ENCODE data around the gene LYZL2.
"Not testable (repeated sequence)": the region's sequence is repeated elsewhere in the genome, so short reads cannot be mapped to it uniquely, and the experiment has no call there.

The LYZL2 gene

DNA sequence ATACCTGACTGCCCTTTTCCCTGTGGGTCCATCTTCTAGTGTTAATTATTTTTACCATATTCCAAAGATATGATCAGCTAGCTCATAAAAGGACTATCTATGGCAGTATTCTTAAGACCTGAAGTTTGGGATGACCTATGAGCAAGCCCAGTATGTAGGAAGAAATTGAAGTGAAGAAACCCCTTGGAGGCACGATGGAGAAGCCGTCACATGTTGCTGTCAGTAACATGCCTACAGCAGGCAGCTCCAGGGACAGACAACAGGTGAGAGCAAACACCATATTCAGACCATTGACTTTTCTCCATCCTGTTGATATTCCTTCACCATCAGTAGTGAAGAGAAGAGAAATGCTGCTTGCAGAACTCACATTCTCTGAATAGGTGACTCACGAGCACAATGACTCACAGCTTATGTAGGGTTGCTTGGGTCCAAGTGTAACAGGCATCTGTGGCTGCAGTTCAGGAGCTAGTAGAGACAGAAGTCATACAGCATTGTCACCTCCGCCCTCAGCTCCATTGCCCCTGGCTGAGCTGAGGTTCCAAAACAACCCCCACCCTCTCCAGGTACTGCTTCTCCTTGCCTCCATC lies 8.4 kb upstream of the LYZL2 start:
- DNase-seq = peak; percentile 22 to 23

DNA sequence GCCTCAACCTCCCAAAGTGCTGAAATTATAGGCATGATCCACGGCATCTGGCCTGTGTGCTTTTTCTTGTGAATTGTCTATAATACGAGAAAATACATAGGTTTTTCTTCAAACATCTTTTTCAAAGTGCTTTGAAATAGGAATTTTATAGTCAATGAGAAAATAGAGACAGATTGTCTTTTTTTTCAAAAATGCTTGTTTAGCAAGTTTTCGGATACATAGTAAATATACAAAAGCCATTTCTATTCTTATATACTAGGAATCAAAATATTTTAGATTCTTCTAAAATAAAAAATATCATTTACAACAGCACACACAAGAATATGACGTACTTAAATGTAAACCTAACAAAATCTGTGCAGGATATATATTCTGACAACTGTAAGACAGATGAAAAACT lies 1.6 kb upstream of the LYZL2 start:
- DNase-seq = no peak

DNA sequence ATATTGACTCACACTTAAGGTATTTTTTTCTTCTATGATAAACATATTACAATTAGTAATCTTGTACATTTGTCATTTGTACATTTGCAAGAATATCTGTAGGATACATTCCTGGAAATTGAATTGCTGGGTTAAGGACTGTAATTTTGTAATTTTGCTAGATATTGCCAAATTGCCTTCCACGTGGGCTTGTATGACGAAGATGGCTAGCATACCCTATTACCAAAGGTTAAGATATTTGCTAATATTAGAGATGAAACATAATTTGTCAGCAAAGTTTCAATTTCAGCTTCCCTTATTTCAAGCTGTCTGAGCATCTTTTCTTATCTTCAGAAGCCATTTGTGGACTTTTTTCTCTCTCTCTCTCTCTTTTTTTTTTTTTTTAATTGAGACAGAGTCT lies 1.0 kb upstream of the LYZL2 start:
- no peak for DNase-seq

DNA sequence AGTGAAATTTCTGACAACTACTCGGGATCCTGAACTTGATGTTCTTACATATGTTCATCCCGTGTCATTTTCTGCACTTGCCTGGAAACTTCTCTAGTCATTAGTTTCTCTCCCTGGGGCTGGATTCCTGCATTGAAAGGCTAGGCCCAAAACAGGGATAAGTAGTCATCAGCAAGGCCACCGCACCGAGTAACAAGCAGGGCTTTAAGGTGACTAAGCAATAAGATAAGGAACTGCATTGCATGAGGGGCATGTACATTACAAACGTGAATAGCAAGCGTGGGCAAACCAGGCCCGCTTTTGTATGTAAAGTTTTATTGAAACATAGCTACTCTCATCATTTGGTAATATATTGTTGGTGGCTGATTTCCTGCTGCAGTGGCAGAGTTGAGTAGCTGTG lies 977 bp downstream of the LYZL2 start:
- not testable (repeated sequence) for DNase-seq

DNA sequence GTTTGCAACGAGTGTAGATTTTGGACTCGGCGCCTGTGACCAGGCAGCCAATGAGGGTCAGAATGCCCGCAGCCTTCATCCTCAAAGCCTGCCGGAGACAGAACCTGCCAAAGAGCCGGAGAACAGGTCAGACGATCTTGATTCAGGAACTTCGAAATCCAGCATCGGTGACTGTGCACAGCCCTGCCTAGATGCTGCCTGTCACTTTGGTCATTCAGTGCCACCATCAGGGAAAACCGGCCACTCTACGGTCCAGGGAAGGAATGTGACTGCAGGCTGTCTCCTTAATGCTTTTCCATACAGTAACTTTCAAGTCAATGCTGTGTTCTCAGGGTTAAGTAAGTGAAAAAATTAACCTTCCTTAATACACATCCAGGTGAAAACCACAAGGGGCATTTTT lies 2.7 kb downstream of the LYZL2 start:
- DNase-seq = not testable (repeated sequence)

DNA sequence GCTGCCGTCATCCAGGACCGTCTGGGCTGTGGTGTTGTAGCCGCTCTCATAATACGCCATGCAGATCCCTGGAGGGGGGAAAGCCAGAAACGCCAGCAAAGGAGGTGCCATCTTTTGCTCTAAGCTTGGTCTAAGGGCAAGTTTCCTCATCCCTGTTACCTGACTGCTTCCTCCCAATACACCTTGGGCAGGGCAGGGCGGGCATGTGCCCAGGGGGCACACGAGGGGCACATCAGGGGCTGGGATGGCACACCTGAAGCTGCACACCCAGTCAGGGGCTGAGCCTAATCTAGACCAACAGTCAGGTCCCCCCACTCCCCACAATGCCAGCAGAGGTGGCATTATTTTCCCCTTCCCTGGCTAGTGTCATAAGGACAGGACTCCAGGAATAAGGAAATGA lies 3.4 kb downstream of the LYZL2 start:
- not testable (repeated sequence) for DNase-seq

DNA sequence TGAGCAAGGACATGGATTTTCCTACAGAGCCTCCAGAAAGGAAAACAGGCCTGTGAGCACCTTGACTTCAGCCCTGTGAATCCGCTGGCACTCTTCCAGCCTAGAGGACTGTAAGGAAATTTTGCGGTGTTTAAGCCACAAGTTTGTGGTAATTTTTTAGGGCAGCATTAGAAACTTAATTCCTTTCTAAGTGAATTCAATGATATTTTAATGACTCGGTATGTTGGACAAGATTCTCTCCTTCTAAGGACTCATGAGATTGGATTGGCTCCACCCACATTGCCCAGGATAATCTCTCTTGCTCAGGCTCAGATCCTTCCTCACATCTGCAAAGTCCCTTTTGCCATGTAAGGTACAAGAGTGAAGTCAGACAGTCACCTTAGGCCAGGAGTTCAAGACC lies 4.5 kb downstream of the LYZL2 start:
- no peak for DNase-seq

DNA sequence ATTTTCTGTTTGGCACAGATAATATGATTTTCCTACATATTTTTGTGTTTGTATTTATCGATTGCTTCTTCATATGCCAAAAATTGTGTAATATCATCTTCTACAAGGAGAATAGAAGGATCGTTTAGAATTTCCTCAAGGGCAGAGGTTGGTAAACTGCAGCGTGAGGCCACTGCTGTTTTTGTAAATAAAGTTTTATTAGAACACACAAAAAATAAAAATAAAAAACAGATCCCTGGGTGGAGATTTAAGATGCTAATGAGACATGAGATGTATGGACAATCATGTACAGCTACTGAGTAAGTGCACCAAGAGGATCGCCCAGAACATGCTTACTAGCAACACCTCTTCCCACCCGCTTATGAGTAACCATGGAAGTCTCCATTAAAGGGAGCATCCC lies 9.6 kb downstream of the LYZL2 start:
- no peak for DNase-seq

DNA sequence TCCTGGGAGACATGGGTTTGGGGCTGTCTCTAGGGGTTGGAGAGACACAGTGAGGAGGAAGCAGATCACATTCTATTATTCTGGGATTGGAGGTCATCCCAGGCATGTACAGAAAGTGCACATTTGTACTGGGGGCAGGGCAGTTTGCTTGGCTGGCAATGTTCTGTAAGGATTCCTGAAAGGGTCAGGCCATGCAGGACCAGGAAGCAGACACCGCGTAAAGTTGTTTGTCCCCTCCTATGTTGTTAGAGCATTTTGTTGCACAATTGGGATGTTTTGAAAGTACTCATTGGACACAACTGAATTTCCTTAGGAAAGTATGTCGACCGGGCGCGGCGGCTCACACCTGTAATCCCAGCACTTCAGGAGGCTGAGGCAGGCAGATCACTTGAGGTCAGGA lies 12.5 kb downstream of the LYZL2 start:
- no peak for DNase-seq

DNA sequence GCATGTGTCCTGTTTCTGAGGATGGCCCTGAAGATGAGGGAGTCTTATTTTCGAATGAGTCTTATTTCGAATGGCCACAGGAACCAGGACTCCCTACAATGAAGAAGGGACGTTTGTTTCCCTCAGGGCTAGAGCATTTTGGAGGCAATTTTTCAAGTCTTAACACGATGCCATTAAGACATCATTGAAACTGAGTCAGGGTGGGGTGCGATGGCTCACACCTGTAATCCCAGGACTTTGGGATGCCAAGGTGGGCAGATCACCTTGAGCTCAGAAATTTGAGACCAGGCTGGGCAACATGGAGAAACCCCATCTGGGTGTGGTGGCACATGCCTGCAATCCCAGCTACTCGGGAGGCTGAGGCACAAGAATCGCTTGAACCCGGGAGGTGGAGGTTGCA lies 18.5 kb downstream of the LYZL2 start:
- DNase-seq = not testable (repeated sequence)

DNA sequence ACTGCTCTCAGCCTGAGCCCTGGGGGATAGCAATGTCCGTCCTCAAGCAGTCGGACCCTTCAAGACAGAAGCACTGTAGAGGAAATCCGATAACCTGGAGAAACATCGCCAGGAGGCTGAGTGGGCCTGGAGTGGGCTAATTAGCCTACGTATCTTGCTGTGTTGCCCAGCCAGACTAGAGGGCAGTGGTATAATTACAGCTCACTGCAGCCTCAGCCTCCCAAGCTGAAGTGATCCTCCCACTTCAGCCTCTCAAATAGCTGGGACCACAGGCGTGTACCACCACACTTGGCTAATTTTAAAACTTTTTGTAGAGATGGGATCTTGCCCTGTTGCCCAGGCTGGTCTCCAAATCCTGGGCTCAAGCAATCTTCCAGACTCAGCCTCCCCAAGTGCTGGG lies 21.7 kb downstream of the LYZL2 start:
- no peak for DNase-seq

DNA sequence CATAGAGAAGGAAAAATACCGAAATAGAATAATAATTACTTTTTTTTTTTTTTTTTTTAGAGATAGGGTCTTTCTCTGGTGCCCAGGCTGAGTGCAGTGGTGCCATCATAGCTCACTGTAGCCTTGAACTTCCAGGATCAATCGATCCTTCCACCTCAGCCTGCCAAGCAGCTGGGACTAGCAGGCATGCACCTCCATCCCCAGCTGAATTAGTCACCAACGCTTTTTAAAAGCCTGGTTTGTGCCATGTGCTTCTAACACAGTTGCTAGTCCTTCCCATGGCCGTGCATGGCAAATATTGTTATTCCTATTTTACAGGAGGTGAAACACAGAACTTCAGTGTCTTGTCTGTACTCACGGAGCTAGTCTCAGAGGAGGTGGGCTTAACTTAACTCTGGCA lies 23.2 kb downstream of the LYZL2 start:
- no peak for DNase-seq

DNA sequence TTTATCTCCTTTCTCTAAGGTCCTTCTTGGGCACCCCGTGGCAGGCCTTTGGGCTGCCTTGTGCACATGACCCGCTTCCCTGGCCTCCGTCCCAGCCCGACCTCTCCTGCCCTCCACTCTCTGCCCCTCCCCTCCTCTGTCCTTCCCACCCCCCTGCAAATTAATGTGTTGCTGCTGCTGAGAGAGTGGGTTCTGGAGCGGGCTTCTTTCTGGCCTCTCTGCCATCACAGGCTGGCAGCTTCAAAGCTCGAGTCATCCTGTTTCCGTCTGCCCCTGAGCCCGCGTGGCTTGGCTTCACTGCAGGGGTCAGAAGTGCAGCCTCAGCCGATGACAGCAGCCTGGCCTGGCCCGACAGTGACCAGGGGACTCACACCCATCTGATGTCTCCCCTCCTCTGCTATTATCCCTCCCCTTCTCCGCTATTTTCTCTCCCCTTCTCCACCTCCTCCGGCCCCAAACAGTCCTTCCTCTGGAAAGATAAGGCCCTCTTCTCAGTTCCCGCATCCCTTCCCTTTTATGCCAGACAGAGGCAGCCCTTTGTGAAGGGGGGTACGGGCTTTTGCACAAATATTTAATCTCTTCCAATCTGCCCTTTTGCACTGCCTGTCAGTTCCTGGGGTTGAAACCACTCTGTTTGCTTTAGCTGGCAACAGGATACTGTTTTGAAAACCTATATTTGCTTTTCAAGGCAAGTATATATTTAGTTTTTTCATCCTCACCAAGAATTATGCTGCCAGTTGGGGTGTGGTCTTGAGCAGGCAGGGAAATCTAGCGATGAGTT lies 24.0 kb downstream of the LYZL2 start:
- not testable (repeated sequence) for DNase-seq

DNA sequence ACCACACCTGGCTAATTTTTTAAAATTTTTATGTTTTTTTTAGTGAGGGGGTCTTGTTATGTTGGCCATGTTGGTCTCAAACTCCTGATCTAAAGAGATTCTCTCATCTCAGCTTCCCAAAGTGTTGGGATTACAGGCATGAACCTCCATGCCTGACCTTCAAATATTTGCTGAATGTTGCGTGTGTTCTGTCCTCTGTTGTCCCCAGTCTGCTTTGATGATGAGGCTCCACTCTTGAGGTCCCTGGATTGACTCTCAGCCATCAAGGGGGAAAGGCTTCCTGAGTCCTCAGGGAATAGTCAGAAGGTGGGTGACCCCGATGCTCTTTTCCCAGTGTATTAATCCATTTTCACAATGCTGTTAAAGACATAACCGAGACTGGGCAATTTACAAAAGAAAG lies 26.0 kb downstream of the LYZL2 start:
- DNase-seq = no peak

DNA sequence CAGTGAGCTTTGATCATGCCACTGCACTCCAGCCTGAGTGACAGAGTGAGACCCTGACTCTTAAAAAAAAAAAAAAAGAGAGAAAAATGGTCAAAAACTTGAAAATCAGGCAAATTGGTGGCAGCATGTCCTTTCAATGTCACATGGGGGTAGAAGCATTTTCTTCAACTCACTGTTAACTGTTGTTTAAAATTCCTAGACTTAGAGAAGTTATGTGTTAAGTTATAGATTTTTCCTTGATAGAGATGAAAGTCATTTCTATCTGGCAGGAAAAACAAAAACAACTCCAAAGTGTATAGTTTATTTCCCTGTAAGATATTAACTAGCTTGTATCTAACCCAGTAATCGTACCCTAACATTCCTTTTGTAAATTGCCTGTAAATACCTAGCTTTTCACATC lies 26.8 kb downstream of the LYZL2 start:
- DNase-seq = no peak

DNA sequence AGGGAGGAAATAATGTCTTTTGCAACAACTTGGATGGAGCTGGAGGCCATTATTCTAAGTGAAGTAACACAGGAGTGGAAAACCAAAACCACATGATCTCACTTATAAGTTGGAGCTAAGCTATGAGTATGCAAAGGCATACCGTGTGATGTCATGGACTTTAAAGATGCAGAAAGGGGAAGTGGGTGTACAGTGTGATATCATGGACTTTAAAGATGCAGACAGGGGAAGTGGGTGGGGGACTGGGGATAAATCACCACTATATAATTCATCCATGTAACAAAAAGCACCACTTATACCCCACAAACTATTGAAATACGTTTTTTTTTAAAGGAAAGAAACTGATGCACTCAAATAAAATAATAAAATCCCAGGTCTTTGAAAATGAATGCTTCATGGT lies 29.5 kb downstream of the LYZL2 start:
- DNase-seq = peak; percentile 72 to 87

DNA sequence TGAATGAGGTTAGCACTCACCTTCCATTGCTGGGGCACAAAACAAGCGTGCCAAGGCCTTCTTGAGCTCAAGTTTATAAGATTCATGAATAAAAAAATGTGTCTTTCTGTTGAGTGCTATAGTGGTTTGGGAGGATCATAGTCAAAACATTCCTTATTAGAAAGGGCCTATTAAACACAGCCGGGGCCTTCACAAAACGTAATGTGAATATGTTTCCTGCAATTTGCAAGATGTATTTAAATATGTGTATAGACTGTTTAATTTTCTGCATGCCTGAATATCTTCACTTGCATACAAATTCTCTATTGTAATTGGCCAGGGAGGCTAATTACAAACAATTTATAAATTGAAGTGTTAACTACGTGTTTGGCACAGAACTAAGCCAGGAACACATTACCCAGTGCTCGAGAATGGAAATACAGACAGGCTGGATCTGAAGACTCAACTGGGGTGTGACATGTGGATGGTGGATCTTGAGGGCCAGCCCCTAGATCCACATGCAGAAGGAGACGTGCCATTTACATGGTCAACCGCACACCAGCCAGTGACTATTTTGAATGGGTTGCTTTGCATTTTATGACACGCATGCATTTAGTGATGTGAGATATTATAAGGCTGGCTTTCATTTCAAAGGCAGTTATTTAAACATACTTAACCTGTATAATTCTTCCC lies 31.3 kb downstream of the LYZL2 start:
- no peak for DNase-seq

DNA sequence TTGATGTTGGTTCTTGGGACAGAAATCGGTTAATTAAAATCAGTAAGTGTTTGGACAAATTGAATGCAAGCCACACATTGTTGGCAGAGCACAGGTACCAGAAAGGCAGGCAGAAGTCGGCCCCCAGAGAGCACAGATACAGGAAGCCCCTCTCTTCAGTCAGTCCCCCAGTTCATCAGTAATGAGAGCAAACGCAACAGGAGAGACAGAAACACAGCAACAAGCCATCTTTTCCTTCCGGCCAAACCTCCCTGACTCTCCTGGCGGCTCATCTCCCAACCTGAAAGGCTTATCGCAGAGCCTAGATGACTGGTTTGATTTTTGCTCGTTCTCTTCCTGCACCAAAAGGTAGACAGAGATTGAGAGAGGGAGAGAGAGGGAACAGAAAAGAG lies 32.1 kb downstream of the LYZL2 start:
- DNase-seq = not testable (repeated sequence)

DNA sequence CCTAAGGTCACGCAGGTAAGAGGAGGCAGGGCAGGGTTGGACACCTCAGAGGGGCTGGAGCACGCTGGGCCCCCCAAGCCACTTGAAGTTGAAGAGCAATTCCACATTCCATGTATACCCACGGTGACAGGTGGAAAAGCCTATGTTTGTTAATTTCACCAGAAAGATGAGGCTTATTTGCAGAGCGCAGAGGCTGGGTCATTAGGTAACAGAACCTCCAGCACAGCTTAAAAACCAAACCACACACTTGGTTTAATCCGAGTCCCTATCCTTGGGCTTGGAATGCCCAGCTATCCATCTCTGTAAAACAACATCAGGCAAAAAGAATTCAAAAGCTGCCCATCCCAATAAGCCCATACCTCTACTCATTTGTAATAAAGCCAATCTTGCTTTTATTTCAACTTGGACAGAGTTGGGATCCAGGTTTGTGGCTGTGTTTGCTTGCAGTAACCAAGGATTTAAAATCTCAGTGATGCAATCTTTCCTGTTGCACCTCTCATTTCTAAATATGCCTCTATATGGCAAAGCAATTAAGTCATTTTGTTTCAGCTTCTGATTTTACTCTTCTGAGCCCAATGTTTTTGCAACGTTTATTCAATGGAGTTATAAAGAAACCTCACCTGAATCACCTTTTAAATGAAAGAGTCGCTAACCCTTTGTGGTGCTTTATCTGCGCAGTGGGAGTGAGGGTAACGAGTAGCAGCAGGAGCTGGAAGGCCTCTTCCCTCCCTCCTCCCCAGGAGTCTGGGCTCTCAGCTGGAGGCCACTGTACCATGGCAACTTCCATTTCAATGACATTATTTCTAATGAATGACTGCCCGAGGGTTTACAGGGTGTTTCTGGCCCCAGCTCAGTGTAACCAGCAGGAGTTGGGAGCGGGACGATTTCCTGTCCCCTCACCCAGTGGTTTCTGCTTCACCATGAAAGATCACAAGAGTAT lies 32.8 kb downstream of the LYZL2 start:
- DNase-seq = not testable (repeated sequence)

DNA sequence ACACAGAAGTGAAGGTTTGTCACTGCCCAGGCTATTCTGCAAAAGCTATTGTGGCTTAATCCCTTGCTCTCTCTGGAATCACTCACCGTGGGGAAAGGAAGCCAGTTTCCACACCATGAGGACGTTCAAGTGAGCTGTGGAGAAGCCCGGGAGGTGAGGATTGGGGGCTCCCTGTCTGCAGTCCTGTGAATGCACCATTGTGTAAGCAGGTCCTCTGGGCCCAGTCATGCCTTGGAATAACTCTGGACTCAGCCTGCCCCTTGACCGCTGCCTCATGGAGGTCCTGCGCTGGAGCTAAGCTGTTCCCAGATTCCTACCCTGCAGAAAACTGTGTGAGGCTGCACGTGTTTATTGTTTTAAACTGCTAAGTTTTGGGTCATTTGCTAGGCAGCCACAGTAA lies 33.5 kb downstream of the LYZL2 start:
- DNase-seq = no peak

DNA sequence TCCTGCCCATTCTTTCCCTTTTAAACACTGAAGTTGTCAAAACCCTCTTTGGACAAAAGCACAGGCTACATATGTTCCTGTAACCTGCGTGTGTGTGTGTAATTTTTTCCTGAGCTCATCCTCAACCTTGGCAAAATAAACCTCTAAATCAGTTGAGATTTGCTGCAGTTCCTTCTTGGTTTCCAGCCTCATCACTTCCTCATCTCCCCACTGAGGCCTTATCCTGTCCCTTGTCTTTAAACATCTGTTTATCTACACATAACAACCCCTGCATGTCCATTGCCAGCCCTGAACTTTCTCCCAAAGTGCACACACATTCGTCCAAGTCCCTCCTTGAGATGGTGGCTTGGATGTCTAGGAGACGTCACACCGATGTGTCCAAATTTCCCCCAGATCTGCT lies 35.5 kb downstream of the LYZL2 start:
- DNase-seq = peak; percentile 10 to 44

DNA sequence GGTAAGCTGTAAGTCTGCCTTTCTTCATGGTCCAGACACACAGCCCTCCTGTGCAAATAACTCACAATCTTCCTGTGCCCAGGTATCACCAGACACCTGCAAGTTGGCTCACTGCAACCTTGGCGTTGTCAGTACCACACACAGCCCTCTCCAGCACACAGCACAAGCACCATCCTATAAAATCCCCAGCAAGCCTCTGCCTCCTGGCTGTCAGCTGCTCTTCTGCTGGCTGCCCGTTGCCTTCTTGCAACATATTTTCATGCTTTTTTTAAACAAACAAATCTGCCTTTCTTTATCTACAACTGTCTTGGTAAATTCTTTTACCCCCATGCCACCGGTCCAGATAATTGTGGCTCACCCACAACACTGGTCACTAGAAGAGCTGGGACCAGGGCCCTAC lies 36.8 kb downstream of the LYZL2 start:
- not testable (repeated sequence) for DNase-seq

DNA sequence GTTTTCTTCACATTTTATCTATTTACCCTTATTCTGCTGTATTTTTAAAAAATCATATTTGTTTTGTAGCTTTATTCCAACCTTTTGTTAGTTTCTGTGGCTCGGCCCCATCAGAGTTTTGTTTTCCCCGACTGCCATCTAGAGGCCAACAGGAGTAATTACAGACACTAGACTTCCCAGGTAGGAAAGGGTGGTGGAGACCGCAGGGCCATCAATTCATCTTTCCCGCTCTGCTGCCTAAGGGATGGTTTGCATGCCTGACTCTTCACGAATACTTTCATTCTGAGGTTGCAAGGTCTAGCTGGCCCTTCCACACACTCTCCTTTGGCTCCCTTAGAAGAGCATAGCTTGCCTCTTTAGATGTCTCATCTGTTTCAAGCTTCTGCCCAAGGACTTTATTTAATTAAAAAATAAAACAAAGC lies 38.3 kb downstream of the LYZL2 start:
- DNase-seq = peak; percentile 79 to 84
